ENCODE results near the gene DDX17. TPM values are rescaled to one million over a fixed set of nuclear protein-coding genes. Genes with fewer than 3 reads are reported as not detected.
A peak's percentile ranks its signal among the peaks of the same experiment; 100 is the strongest.

The DDX17 gene
- polyA plus RNA-seq, 1 donor (not counting 4 experiments of a cell fraction or from before 2014, with no cell fraction given): 270 TPM

DNA sequence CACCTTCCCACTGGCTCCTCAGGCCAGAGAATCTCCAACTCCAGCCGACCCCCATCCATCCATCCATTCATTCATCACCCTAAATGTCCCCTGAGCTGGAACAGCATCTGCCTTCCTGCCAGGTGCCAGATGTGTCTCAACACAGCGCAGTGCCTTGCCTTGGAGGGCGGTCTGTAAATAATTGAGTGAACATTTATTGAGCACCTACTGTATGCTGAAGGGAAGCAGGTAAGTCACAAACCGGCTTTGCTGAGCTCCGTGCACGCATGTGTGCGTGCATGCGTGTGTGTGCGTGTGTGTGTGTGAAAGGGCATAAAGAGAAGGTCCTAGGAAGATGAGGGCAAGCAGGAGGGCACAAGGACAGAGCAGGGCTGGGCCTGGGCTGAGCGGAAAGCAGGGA lies 61.3 kb downstream of the DDX17 start:
- Histone ChIP-seq H3K27me3 (ENCODE audit: control insufficient read depth, extremely low read depth, insufficient read depth, low read length) (peaks cover 26% of the 10 kb centered on the region), H4K20me1 (ENCODE audit: control insufficient read depth, extremely low read depth, insufficient read depth, low read length) (no peaks in the 10 kb centered on the region), H3K9me1 (ENCODE audit: control insufficient read depth, extremely low read depth, insufficient read depth, low read length) (no peaks in the 10 kb centered on the region), H3K9me3 (ENCODE audit: control insufficient read depth, low read depth, low read length) (no peaks in the 10 kb centered on the region), H3K9ac (ENCODE audit: control insufficient read depth, extremely low read depth, insufficient read depth, low read length) (no peak overlapping the region), H2AFZ (ENCODE audit: control insufficient read depth, low read length) (no peak overlapping the region), H3K36me3 (ENCODE audit: control insufficient read depth in 2 of 2, extremely low read depth in 1 of 2, insufficient read depth in 2 of 2, low read length in 2 of 2) (no peaks in the 10 kb centered on the region), H3K4me3 (ENCODE audit: control insufficient read depth in 2 of 3, extremely low read depth in 1 of 3, insufficient read depth in 2 of 3, low read depth in 1 of 3, low read length in 3 of 3) (no peak overlapping the region), H3K4me2 (ENCODE audit: control insufficient read depth, extremely low read depth, insufficient read depth, low read depth, low read length) (no peak overlapping the region), H3K27ac (ENCODE audit: control insufficient read depth, insufficient read depth, low read length) (no peak overlapping the region), H3K79me2 (ENCODE audit: control insufficient read depth, insufficient read depth, low read length) (no peaks in the 10 kb centered on the region), H3K4me1 (ENCODE audit: control insufficient read depth, extremely low read depth, insufficient read depth, low read length) (peaks cover 9% of the 10 kb centered on the region)
- FAIRE-seq (no peak), DNase-seq (ENCODE audit: low read depth, low spot score) (no peak)
- dilution Hi-C loops (cut with MboI; ENCODE audit: extremely low pct_ligation_motif_present, low sequenced_read_pairs): no loop called here
- TF ChIP-seq EZH2 (IDR thresholded peaks at IDR 0.05; ENCODE audit: low read length): no peak
- TF ChIP-seq, protein P1, sequence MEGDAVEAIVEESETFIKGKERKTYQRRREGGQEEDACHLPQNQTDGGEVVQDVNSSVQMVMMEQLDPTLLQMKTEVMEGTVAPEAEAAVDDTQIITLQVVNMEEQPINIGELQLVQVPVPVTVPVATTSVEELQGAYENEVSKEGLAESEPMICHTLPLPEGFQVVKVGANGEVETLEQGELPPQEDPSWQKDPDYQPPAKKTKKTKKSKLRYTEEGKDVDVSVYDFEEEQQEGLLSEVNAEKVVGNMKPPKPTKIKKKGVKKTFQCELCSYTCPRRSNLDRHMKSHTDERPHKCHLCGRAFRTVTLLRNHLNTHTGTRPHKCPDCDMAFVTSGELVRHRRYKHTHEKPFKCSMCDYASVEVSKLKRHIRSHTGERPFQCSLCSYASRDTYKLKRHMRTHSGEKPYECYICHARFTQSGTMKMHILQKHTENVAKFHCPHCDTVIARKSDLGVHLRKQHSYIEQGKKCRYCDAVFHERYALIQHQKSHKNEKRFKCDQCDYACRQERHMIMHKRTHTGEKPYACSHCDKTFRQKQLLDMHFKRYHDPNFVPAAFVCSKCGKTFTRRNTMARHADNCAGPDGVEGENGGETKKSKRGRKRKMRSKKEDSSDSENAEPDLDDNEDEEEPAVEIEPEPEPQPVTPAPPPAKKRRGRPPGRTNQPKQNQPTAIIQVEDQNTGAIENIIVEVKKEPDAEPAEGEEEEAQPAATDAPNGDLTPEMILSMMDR (optimal IDR thresholded peaks at IDR 0.05 in 1 of 3, IDR thresholded peaks at IDR 0.05 in 1 of 3, conservative IDR thresholded peaks at IDR 0.05 in 1 of 3; ENCODE audit: extremely low read depth in 1 of 3, insufficient read depth in 2 of 3, low read length in 3 of 3): no peak

DNA sequence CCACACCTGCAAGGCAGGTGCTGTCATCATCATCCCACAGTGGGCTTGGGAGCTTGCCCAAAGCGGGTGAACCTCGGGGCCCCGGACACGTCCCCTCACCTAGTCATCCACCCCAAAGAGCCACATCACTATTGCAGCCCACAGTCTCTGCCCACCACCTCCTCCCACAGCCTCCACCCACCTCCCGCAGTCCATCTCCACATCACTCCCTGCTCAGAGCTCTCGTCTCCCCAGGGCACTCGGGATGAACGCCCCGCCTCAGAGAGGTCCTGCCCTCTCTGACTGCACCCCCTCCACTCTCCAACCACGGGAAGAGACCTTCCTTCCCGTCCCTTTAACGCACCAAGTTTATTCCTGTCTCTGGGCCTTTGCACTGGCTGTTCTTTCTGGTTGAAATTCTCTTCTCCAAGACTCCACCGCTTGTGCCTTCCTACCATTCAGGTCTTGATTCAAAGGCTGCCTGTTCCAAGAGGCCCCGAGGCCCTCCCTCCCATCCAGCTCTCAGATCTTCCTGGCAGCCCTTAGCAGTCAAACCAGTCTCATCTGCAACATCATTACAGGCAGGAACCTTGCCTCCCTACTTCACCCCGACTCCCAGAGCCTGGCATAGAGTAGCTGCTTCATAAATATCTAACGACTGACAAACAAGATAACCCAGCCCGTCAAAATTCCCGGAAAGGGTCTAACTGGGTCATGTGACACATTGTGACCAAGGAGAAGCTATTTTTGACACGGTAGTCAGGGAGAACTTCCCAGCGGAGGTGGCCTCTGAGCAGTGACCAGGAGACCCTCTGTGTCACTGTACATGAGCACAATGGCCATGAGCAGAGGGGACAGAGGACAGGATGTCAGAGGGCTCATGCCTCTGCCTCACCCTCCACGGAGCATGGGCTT lies 62.2 kb downstream of the DDX17 start:
- H4K20me1 ChIP-seq (ENCODE audit: control insufficient read depth, extremely low read depth, insufficient read depth, low read length): no peaks in the 10 kb centered on the region
- peak overlapping the region; percentile 16 for H3K4me2 ChIP-seq (ENCODE audit: control insufficient read depth, extremely low read depth, insufficient read depth, low read depth, low read length)
- DNase-seq (ENCODE audit: low read depth, low spot score) (no peak), FAIRE-seq (peak; percentile 26)
- peaks cover 17% of the 10 kb centered on the region for H3K27me3 ChIP-seq (ENCODE audit: control insufficient read depth, extremely low read depth, insufficient read depth, low read length)
- peaks cover 6% of the 10 kb centered on the region for H3K4me1 ChIP-seq (ENCODE audit: control insufficient read depth, extremely low read depth, insufficient read depth, low read length)
- H3K79me2 ChIP-seq (ENCODE audit: control insufficient read depth, insufficient read depth, low read length): no peaks in the 10 kb centered on the region
- H3K4me3 ChIP-seq (ENCODE audit: control insufficient read depth in 2 of 3, extremely low read depth in 1 of 3, insufficient read depth in 2 of 3, low read depth in 1 of 3, low read length in 3 of 3): no peak overlapping the region
- dilution Hi-C loops (cut with MboI; ENCODE audit: extremely low pct_ligation_motif_present, low sequenced_read_pairs): no loop called here
- H3K9me1 ChIP-seq (ENCODE audit: control insufficient read depth, extremely low read depth, insufficient read depth, low read length): no peaks in the 10 kb centered on the region
- no peaks in the 10 kb centered on the region for H3K9me3 ChIP-seq (ENCODE audit: control insufficient read depth, low read depth, low read length)
- no peak overlapping the region for H3K9ac ChIP-seq (ENCODE audit: control insufficient read depth, extremely low read depth, insufficient read depth, low read length)
- no peak overlapping the region for H3K27ac ChIP-seq (ENCODE audit: control insufficient read depth, insufficient read depth, low read length)
- H2AFZ ChIP-seq (ENCODE audit: control insufficient read depth, low read length): no peak overlapping the region
- no peak for TF ChIP-seq EZH2 (IDR thresholded peaks at IDR 0.05; ENCODE audit: low read length)
- TF ChIP-seq, protein P1 (optimal IDR thresholded peaks at IDR 0.05 in 1 of 3, IDR thresholded peaks at IDR 0.05 in 1 of 3, conservative IDR thresholded peaks at IDR 0.05 in 1 of 3; ENCODE audit: extremely low read depth in 1 of 3, insufficient read depth in 2 of 3, low read length in 3 of 3): no peak
- H3K36me3 ChIP-seq (ENCODE audit: control insufficient read depth in 2 of 2, extremely low read depth in 1 of 2, insufficient read depth in 2 of 2, low read length in 2 of 2): no peaks in the 10 kb centered on the region

Data from keratinocyte (primary cell).